H1 (cell line): Measurements from ENCODE around the gene MYCBP2. TPM values are rescaled to one million over a fixed set of nuclear protein-coding genes. Genes with fewer than 3 reads are reported as not detected.

Source experiments
- CTCF ChIA-PET: fragments of 300-600 bp; sonication (Branson Sonifier 250); formaldehyde crosslinking; loops from one replicate; lab custom pipeline; 2021; ENCODE audit not compliant: partially characterized antibody; lab: Charles Lee
- POLR2A ChIA-PET: fragments of 300-600 bp; sonication (Branson Sonifier 250); formaldehyde crosslinking; loops from one replicate; lab custom pipeline; 2021; ENCODE audit warnings: inconsistent platforms; ENCODE audit not compliant: partially characterized antibody; lab: Charles Lee
- DNase-seq, 2 experiments: peaks; one replicate each; pipeline versions ENCODE4 v3.0.0 to v3.0.0-alpha.2; 2010 to 2022; ENCODE audit warnings: low spot score in 2 of 2, low read depth in 1 of 2, mixed read lengths in 1 of 2
- FAIRE-seq: peaks from 2 replicates; lab custom pipeline; 2011; peaks lifted over from hg19 to GRCh38; lab: Jason Lieb, UNC
- H2AFZ ChIP-seq: 2 replicates; pipeline ENCODE4 v1.8.1; 2012; ENCODE audit warnings: low read length, inconsistent platforms
- H2AK5ac ChIP-seq: 2 replicates; pipeline ENCODE4 v1.6.1; 2013; ENCODE audit warnings: low read depth, low read length
- H2BK120ac ChIP-seq: replicated peaks from 2 replicates; pipeline ENCODE3; 2013; ENCODE audit warnings: low read depth, low read length, inconsistent platforms
- H2BK12ac ChIP-seq: 2 replicates; pipeline ENCODE4 v1.6.1; 2013; ENCODE audit warnings: low read depth, low read length
- H2BK15ac ChIP-seq: 2 replicates; pipeline ENCODE4 v1.6.1; 2013; ENCODE audit warnings: low read length
- H2BK20ac ChIP-seq: 2 replicates; pipeline ENCODE4 v1.6.1; 2013; ENCODE audit warnings: low read length
- H2BK5ac ChIP-seq: 2 replicates; pipeline ENCODE4 v1.6.1; 2013; ENCODE audit warnings: low read depth, low read length
- H3K14ac ChIP-seq: 2 replicates; pipeline ENCODE4 v1.6.1; 2013; ENCODE audit warnings: inconsistent platforms; ENCODE audit not compliant: insufficient read length
- H3K18ac ChIP-seq: 2 replicates; pipeline ENCODE4 v1.6.1; 2013; ENCODE audit warnings: low read length; ENCODE audit errors: extremely low read depth
- H3K23ac ChIP-seq: 2 replicates; pipeline ENCODE4 v1.6.1; 2013; ENCODE audit warnings: inconsistent platforms; ENCODE audit not compliant: insufficient read length
- H3K23me2 ChIP-seq: 2 replicates; pipeline ENCODE4 v1.6.1; 2013; ENCODE audit warnings: low read depth, low read length
- H3K27ac ChIP-seq: 2 replicates; pipeline ENCODE4 v1.6.1; 2011; ENCODE audit warnings: low read depth, low read length, inconsistent platforms
- H3K27me3 ChIP-seq, 4 experiments: replicated peaks in 1 of 4; 1 replicate in 1 of 4; 2 replicates in 3 of 4; pipeline versions ENCODE4 v1.6.1 to v1.8.1; 2011 to 2013; ENCODE audit warnings: low read length in 3 of 4, mild to moderate bottlenecking in 3 of 4, inconsistent platforms in 2 of 4, mixed read lengths in 2 of 4, moderate library complexity in 1 of 4; ENCODE audit not compliant: control insufficient read depth in 3 of 4, insufficient read depth in 3 of 4; ENCODE audit errors: extremely low read depth in 1 of 4
- H3K36me3 ChIP-seq, 4 experiments: 2 replicates each; pipeline versions ENCODE4 v1.6.1 to v1.8.1; 2011 to 2013; ENCODE audit warnings: mild to moderate bottlenecking in 4 of 4, low read length in 3 of 4, moderate library complexity in 2 of 4, control low read depth in 1 of 4, inconsistent platforms in 1 of 4; ENCODE audit not compliant: insufficient read depth in 4 of 4, control insufficient read depth in 2 of 4
- H3K4ac ChIP-seq: replicated peaks from 2 replicates; pipeline ENCODE3; 2013; ENCODE audit warnings: low read length, low read depth, mixed read lengths, inconsistent platforms; ENCODE audit not compliant: insufficient read length
- H3K4me1 ChIP-seq, 4 experiments: replicated peaks in 1 of 4; 1 replicate in 1 of 4; 2 replicates in 3 of 4; pipeline versions ENCODE4 v1.6.1 to v1.8.1; 2011 to 2013; ENCODE audit warnings: low read length in 3 of 4, inconsistent platforms in 2 of 4, mixed read lengths in 1 of 4; ENCODE audit not compliant: insufficient read depth in 4 of 4, control insufficient read depth in 3 of 4
- H3K4me2 ChIP-seq, 2 experiments: 2 replicates each; pipeline versions ENCODE4 v1.6.1 to v1.8.1; 2011 to 2013; ENCODE audit warnings: low read depth in 2 of 2, low read length in 2 of 2, control low read depth in 1 of 2, inconsistent platforms in 1 of 2, mild to moderate bottlenecking in 1 of 2; ENCODE audit not compliant: insufficient read depth in 1 of 2
- H3K4me3 ChIP-seq, 4 experiments: fragments of 200-600, 300-600 bp in 1 of 4; sonication (generic), shearing (Covaris generic), sonication (Bioruptor Twin) in 1 of 4; 2 replicates each; pipeline versions ENCODE4 v1.5.1 to v1.8.1; 2011 to 2016; ENCODE audit warnings: low read length in 4 of 4, low read depth in 3 of 4, control low read depth in 2 of 4, inconsistent platforms in 2 of 4, mild to moderate bottlenecking in 2 of 4, mixed read lengths in 1 of 4, moderate library complexity in 1 of 4; ENCODE audit not compliant: insufficient read depth in 2 of 4; ENCODE audit errors: extremely low read depth in 1 of 4
- H3K56ac ChIP-seq: replicated peaks from 2 replicates; pipeline ENCODE3; 2013; ENCODE audit warnings: low read depth, mild to moderate bottlenecking, mixed read lengths, low read length, inconsistent platforms; ENCODE audit not compliant: insufficient read length
- H3K79me1 ChIP-seq: 2 replicates; pipeline ENCODE4 v1.6.1; 2013; ENCODE audit warnings: low read depth, low read length, control low read depth
- H3K79me2 ChIP-seq, 2 experiments: 2 replicates each; pipeline versions ENCODE4 v1.6.1 to v1.8.1; 2012 to 2013; ENCODE audit warnings: low read length in 2 of 2, mild to moderate bottlenecking in 2 of 2, inconsistent platforms in 1 of 2; ENCODE audit not compliant: insufficient read depth in 2 of 2, control insufficient read depth in 1 of 2
- H3K9ac ChIP-seq, 4 experiments: replicated peaks in 1 of 4; 1 replicate in 1 of 4; 2 replicates in 3 of 4; pipeline versions ENCODE4 v1.6.1 to v1.8.1; 2011 to 2013; ENCODE audit warnings: low read depth in 3 of 4, low read length in 3 of 4, control low read depth in 2 of 4, mild to moderate bottlenecking in 2 of 4, moderate library complexity in 2 of 4, inconsistent platforms in 1 of 4; ENCODE audit errors: extremely low read depth in 1 of 4
- H3K9me3 ChIP-seq, 2 experiments: 2 replicates each; pipeline versions ENCODE4 v1.6.1 to v1.8.1; 2012 to 2013; ENCODE audit warnings: mild to moderate bottlenecking in 2 of 2, moderate library complexity in 2 of 2, control low read depth in 1 of 2, inconsistent platforms in 1 of 2, low read depth in 1 of 2, low read length in 1 of 2, mixed read lengths in 1 of 2; ENCODE audit not compliant: insufficient read depth in 2 of 2
- H4K20me1 ChIP-seq, 2 experiments: replicated peaks in 1 of 2; 2 replicates each; pipeline versions ENCODE3 to v1.8.1; 2011 to 2013; ENCODE audit warnings: inconsistent platforms in 2 of 2, low read length in 2 of 2, mild to moderate bottlenecking in 1 of 2; ENCODE audit not compliant: insufficient read depth in 2 of 2, control insufficient read depth in 1 of 2
- H4K5ac ChIP-seq: 2 replicates; pipeline ENCODE4 v1.6.1; 2013; ENCODE audit warnings: low read length, low read depth, mixed read lengths, inconsistent platforms; ENCODE audit not compliant: insufficient read length
- H4K8ac ChIP-seq: 2 replicates; pipeline ENCODE4 v1.8.0; 2013; ENCODE audit warnings: mild to moderate bottlenecking, moderate library complexity, low read length, inconsistent platforms; ENCODE audit not compliant: insufficient read depth; ENCODE audit errors: extremely low read depth
- H4K91ac ChIP-seq: replicated peaks from 2 replicates; pipeline ENCODE3; 2013; ENCODE audit warnings: low read length, mixed read lengths, inconsistent platforms; ENCODE audit not compliant: insufficient read length
- BCL11A ChIP-seq, 2 experiments: IDR thresholded peaks; one replicate each; pipeline ENCODE4 v1.6.1; 2011; ENCODE audit warnings: low read depth in 2 of 2, low read length in 2 of 2, mild to moderate bottlenecking in 2 of 2
- E2F6 ChIP-seq: IDR thresholded peaks from 2 replicates; pipeline ENCODE4 v1.6.1; 2012; ENCODE audit warnings: inconsistent platforms
- GTF2F1 ChIP-seq: IDR thresholded peaks from 2 replicates; pipeline ENCODE4 v1.6.1; 2012; ENCODE audit warnings: low read depth, low read length, improper control_type of control experiment, borderline replicate concordance
- PHF8 ChIP-seq: fragments of 200-600 bp; sonication (generic); conservative IDR thresholded peaks from 2 replicates; pipeline ENCODE4 v1.7.1; 2012; ENCODE audit warnings: low read depth, mild to moderate bottlenecking, inconsistent platforms, low read length, moderate library complexity
- RNF2 ChIP-seq: fragments of 200-900, 300-1000 bp; sonication (generic); IDR thresholded peaks from 2 replicates; pipeline ENCODE4 v1.7.1; 2016; ENCODE audit warnings: borderline replicate concordance, low read depth, mild to moderate bottlenecking, antibody characterized with exemption, low read length; ENCODE audit not compliant: poor library complexity, severe bottlenecking; ENCODE audit errors: missing control alignments
- SAP30 ChIP-seq: fragments of 300-600 bp; sonication (generic); IDR thresholded peaks from 2 replicates; pipeline ENCODE4 v1.7.1; 2012; ENCODE audit warnings: low read length, moderate library complexity, mild to moderate bottlenecking, inconsistent platforms; ENCODE audit not compliant: insufficient read depth, insufficient replicate concordance
- SIX5 ChIP-seq: IDR thresholded peaks from 2 replicates; pipeline ENCODE4 v1.6.1; 2011; ENCODE audit warnings: mild to moderate bottlenecking, low read depth, low read length
- SUZ12 ChIP-seq: fragments of 200-600 bp; sonication (generic); IDR thresholded peaks from 2 replicates; pipeline ENCODE4 v1.6.1; 2012; ENCODE audit warnings: mild to moderate bottlenecking, inconsistent platforms, low read length, moderate library complexity, mixed read lengths
- TAF7 ChIP-seq: optimal IDR thresholded peaks from 2 replicates; pipeline ENCODE3; 2011; ENCODE audit warnings: low read depth, mild to moderate bottlenecking, inconsistent platforms, low read length, moderate library complexity, borderline replicate concordance
- ZNF274 ChIP-seq: IDR thresholded peaks from 2 replicates; pipeline ENCODE4 v1.7.0; 2012; ENCODE audit warnings: low read length, borderline replicate concordance; ENCODE audit errors: extremely low read depth
- WGBS, 2 experiments: shearing (Covaris generic) in 1 of 2; methylation state at CpG; one replicate each; pipeline versions ENCODE4 v1.1.6 to v1.1.7; 2013 to 2015; ENCODE audit warnings: low lambda C conversion rate in 2 of 2, mixed read lengths in 2 of 2, inconsistent platforms in 1 of 2, low coverage in 1 of 2, missing lambda C conversion rate in 1 of 2; ENCODE audit not compliant: insufficient replicate concordance in 2 of 2, insufficient coverage in 1 of 2, insufficient read length in 1 of 2; ENCODE audit errors: extremely low coverage in 1 of 2, missing lambda C conversion rate in 1 of 2; 5-methylcytosine and 5-hydroxymethylcytosine counted together
- polyA plus RNA-seq, 7 experiments: library from polyadenylated mRNA; depleted of rRNA in 3 of 7; stranded (reverse) in 5 of 7; unstranded in 2 of 7; fragments of >200 nt in 5 of 7; fragments of 200-250 nt in 2 of 7; gene quantifications; 1 replicate in 5 of 7; 2 replicates in 1 of 7; 4 replicates in 1 of 7; pipeline versions ENCODE4 v1.2.1 to v1.2.3, GENCODE V29; 2011 to 2013; ENCODE audit warnings: missing spikeins in 2 of 7, mixed read lengths in 2 of 7
- total RNA-seq: library from RNA; stranded (reverse); fragmentation: NEBNext Ultra II Directional; extraction: Animal tissue kit (Norgen Biotek cat#: 25700); gene quantifications from 2 replicates; pipeline ENCODE4 v1.2.1, GENCODE V29; 2021

Gene MYCBP2
- total and polyA plus RNA-seq, 2 of the 8 experiments (the other 6 are each of a cell fraction or from before 2014, with no cell fraction given): 19.0 to 52.1 TPM

- CTCF ChIA-PET: no interaction called here
Measured at GRCh38 chr13:77362166-77362565, 35.3 kb upstream of the MYCBP2 start.

More at GRCh38 chr13:77362166-77362565, 35.3 kb upstream of the MYCBP2 start:
- Histone ChIP-seq H3K9ac (no peak overlapping the region), H3K9me3 (no peaks in the 10 kb centered on the region), H2BK12ac (no peak overlapping the region), H4K20me1 (peaks cover 0 to 2% of the 10 kb centered on the region in 2 experiments), H3K79me2 (no peaks in the 10 kb centered on the region), H2BK120ac (no peak overlapping the region), H4K91ac (no peak overlapping the region), H3K79me1 (no peaks in the 10 kb centered on the region), H3K4me2 (no peak overlapping the region), H3K4me3 (no peak overlapping the region), H3K4me1 (no peaks in the 10 kb centered on the region), H3K27ac (no peak overlapping the region), H2BK20ac (no peak overlapping the region), H3K18ac (no peak overlapping the region), H4K8ac (no peak overlapping the region), H3K23me2 (no peaks in the 10 kb centered on the region), H2BK15ac (no peak overlapping the region), H3K36me3 (no peaks in the 10 kb centered on the region), H3K27me3 (no peaks in the 10 kb centered on the region), H3K56ac (no peak overlapping the region), H2AFZ (no peak overlapping the region), H3K14ac (no peak overlapping the region), H3K4ac (no peak overlapping the region), H2AK5ac (no peak overlapping the region), H3K23ac (no peak overlapping the region), H4K5ac (no peak overlapping the region), H2BK5ac (no peak overlapping the region)
- DNase-seq: no peak
- WGBS, 2 experiments: 96% methylated on average over 1 of the region's 1 CpG; no CpG with 5 or more reads in 1 of the 2 experiments
- no peak for FAIRE-seq
- POLR2A ChIA-PET: no interaction called here
- TF ChIP-seq E2F6: no peak
- no peak for TF ChIP-seq BCL11A (IDR thresholded peaks at IDR 0.05; ENCODE audit: low read depth in 2 of 2, low read length in 2 of 2)
- no peak for TF ChIP-seq SIX5
- TF ChIP-seq SUZ12: no peak
- no peak for TF ChIP-seq PHF8
- no peak for TF ChIP-seq ZNF274
- TF ChIP-seq TAF7: no peak
- no peak for TF ChIP-seq RNF2
- TF ChIP-seq GTF2F1: no peak
- no peak for TF ChIP-seq SAP30
